HepG2 (cell line): ENCODE data around the gene NODAL. TPM values are rescaled to one million over a fixed set of nuclear protein-coding genes. Genes with fewer than 3 reads are reported as not detected.

ENCODE experiments used
- ATAC-seq: fragments of 200-7000 bp; cut with Tn5 transposase; 3 replicates; pipeline ENCODE4 v1.9.1; 2020; ENCODE audit warnings: mild to moderate bottlenecking, moderate library complexity
- BruUV-seq: library from RNA; stranded (reverse); fragments of 400-500 nt; replicated peaks from 2 replicates; lab custom pipeline; 2021; lab: Mats Ljungman, UMichigan
- CTCF ChIA-PET: fragments of 300-600 bp; formaldehyde crosslinking; extraction: SDS; loops from one replicate; lab custom pipeline; 2021; ENCODE audit warnings: low total read pairs, inconsistent platforms, low intra/inter-chr PET ratio; lab: Yijun Ruan, JAX
- POLR2A ChIA-PET: fragments of 350-600 bp; sonication (Branson Sonifier 250); formaldehyde crosslinking; loops from one replicate; lab custom pipeline; 2020; ENCODE audit warnings: antibody characterized with exemption, inconsistent platforms; lab: Yijun Ruan, JAX
- DNase-seq: peaks from one replicate; pipeline ENCODE4 v3.0.0-alpha.2; 2015; ENCODE audit warnings: low spot score
- FAIRE-seq: peaks from 3 replicates; lab custom pipeline; 2011; peaks lifted over from hg19 to GRCh38; lab: Jason Lieb, UNC
- H2AFZ ChIP-seq: one replicate; pipeline ENCODE4 v1.6.1; 2011; ENCODE audit warnings: low read length, inconsistent platforms
- H3K27ac ChIP-seq: fragments of 300-600 bp; 3 replicates; pipeline ENCODE4 v1.8.0; 2011; ENCODE audit warnings: mixed run types, mild to moderate bottlenecking, mixed read lengths, low read length, inconsistent platforms; ENCODE audit not compliant: insufficient read depth; ENCODE audit errors: extremely low read length
- H3K27me3 ChIP-seq, 2 experiments: fragments of 200-600 bp in 1 of 2; 2 replicates in 1 of 2; 3 replicates in 1 of 2; pipeline versions ENCODE4 v1.6.0 to v1.8.0; 2011; ENCODE audit warnings: low read length in 2 of 2, mild to moderate bottlenecking in 2 of 2, moderate library complexity in 2 of 2, inconsistent platforms in 1 of 2; ENCODE audit not compliant: insufficient read depth in 2 of 2, control insufficient read depth in 1 of 2
- H3K36me3 ChIP-seq, 2 experiments: fragments of 200-600 bp in 1 of 2; replicated peaks in 1 of 2; 2 replicates in 1 of 2; 3 replicates in 1 of 2; pipeline versions ENCODE4 v1.5.1 to v1.8.0; 2011; ENCODE audit warnings: low read length in 2 of 2, inconsistent platforms in 1 of 2; ENCODE audit not compliant: insufficient read depth in 2 of 2, control insufficient read depth in 1 of 2
- H3K4me1 ChIP-seq: 2 replicates; pipeline ENCODE4 v1.5.1; 2012; ENCODE audit warnings: low read length, inconsistent platforms; ENCODE audit not compliant: insufficient read depth
- H3K4me2 ChIP-seq: 2 replicates; pipeline ENCODE4 v1.6.0; 2011; ENCODE audit warnings: low read depth, low read length, inconsistent platforms
- H3K4me3 ChIP-seq, 3 experiments: fragments of 200-600 bp in 1 of 3; sonication (generic), shearing (Covaris generic) in 1 of 3; replicated peaks in 1 of 3; 2 replicates each; pipeline ENCODE4 v1.5.1; 2011 to 2016; ENCODE audit warnings: low read length in 3 of 3, inconsistent platforms in 2 of 3, low read depth in 2 of 3, mild to moderate bottlenecking in 2 of 3, control low read depth in 1 of 3, mixed read lengths in 1 of 3; ENCODE audit not compliant: insufficient read depth in 1 of 3
- H3K79me2 ChIP-seq: one replicate; pipeline ENCODE4 v1.6.1; 2011; ENCODE audit warnings: low read length, inconsistent platforms; ENCODE audit not compliant: insufficient read depth
- H3K9ac ChIP-seq: 2 replicates; pipeline ENCODE4 v1.6.0; 2011; ENCODE audit warnings: mild to moderate bottlenecking, low read depth, low read length, inconsistent platforms; ENCODE audit not compliant: insufficient read depth
- H3K9me3 ChIP-seq: 2 replicates; pipeline ENCODE4 v1.5.1; 2012; ENCODE audit warnings: mild to moderate bottlenecking, low read length
- H4K20me1 ChIP-seq: 2 replicates; pipeline ENCODE4 v1.6.0; 2011; ENCODE audit warnings: inconsistent platforms, mild to moderate bottlenecking, low read length, moderate library complexity; ENCODE audit not compliant: insufficient read depth
- ELF1 ChIP-seq: sonication (generic); formaldehyde crosslinking; IDR thresholded peaks from 2 replicates; pipeline ENCODE4 v1.4.0; 2020; ENCODE audit warnings: missing genetic modification reagents
- GABPB1 ChIP-seq: IDR thresholded peaks from 2 replicates; pipeline ENCODE4 v1.6.1; 2016; ENCODE audit warnings: mild to moderate bottlenecking, missing genetic modification reagents, moderate library complexity, missing compliant biosample characterization
- HMG20B ChIP-seq: conservative IDR thresholded peaks from 2 replicates; pipeline ENCODE4 v1.6.1; 2016; ENCODE audit warnings: missing genetic modification reagents, missing compliant biosample characterization
- HOXA7 ChIP-seq: sonication (generic); formaldehyde crosslinking; IDR thresholded peaks from 2 replicates; pipeline ENCODE4 v1.8.1; 2022; ENCODE audit warnings: mild to moderate bottlenecking, missing genetic modification reagents, moderate library complexity
- KDM4B ChIP-seq: sonication (generic); formaldehyde crosslinking; IDR thresholded peaks from 2 replicates; pipeline ENCODE4 v1.4.0; 2020; ENCODE audit warnings: missing genetic modification reagents
- SRSF9 ChIP-seq: fragments of 200-400 bp; formaldehyde crosslinking; IDR thresholded peaks from 2 replicates; pipeline ENCODE4 v1.6.1; 2018; ENCODE audit warnings: borderline replicate concordance, mild to moderate bottlenecking, low read depth, low read length; ENCODE audit not compliant: insufficient read depth, poor library complexity, severe bottlenecking
- THYN1 ChIP-seq: sonication (generic); formaldehyde crosslinking; IDR thresholded peaks from 2 replicates; pipeline ENCODE4 v1.8.1; 2023; ENCODE audit warnings: low read depth, mild to moderate bottlenecking, moderate library complexity, missing genetic modification reagents, borderline replicate concordance
- ZNF232 ChIP-seq: sonication (generic); formaldehyde crosslinking; IDR thresholded peaks from 2 replicates; pipeline ENCODE4 v1.4.0; 2020; ENCODE audit warnings: missing genetic modification reagents, borderline replicate concordance
- ZNF652 ChIP-seq: IDR thresholded peaks from 2 replicates; pipeline ENCODE4 v1.6.1; 2016; ENCODE audit warnings: low read depth, borderline replicate concordance
- ZNF761 ChIP-seq: sonication (generic); formaldehyde crosslinking; conservative IDR thresholded peaks from 2 replicates; pipeline ENCODE4 v1.4.0; 2020; ENCODE audit warnings: mild to moderate bottlenecking, missing genetic modification reagents
- ZSCAN9 ChIP-seq: IDR thresholded peaks from 2 replicates; pipeline ENCODE4 v1.6.1; 2016; ENCODE audit warnings: borderline replicate concordance
- WGBS: methylation state at CpG from one replicate; pipeline ENCODE4 v1.1.6; 2017; ENCODE audit warnings: low lambda C conversion rate; 5-methylcytosine and 5-hydroxymethylcytosine counted together
- in situ Hi-C: cut with HindIII; loops from 2 replicates; pipeline ENCODE4 v1.10.0; 2017; ENCODE audit warnings: low pct_unique_long_range_greater_than_20kb; ENCODE audit not compliant: extremely low pct_ligation_motif_present
- intact Hi-C: fragments of 100-400 bp; cut with micrococcal nuclease; formaldehyde crosslinking; loops from one replicate; pipeline ENCODE4 v1.10.0; 2022; ENCODE audit not compliant: unreplicated experiment
- polyA plus RNA-seq, 8 experiments: library from polyadenylated mRNA; depleted of rRNA in 3 of 8; stranded (reverse) in 7 of 8; unstranded in 1 of 8; fragments of >200 nt; fragmentation: Illumina TruSeq in 4 of 8; extraction: Trizol in 4 of 8; gene quantifications; 2 replicates each; pipeline versions ENCODE4 v1.2.1 to v1.2.3, GENCODE V29; 2011 to 2016; ENCODE audit warnings: low read depth in 4 of 8, missing spikeins in 1 of 8, mixed read lengths in 1 of 8; ENCODE audit not compliant: insufficient read depth in 1 of 8
- total RNA-seq, 5 experiments: library from RNA; depleted of rRNA; stranded (reverse); fragments of >200 nt; fragmentation: Illumina TruSeq; extraction: Trizol; gene quantifications; 2 replicates each; pipeline ENCODE4 v1.2.3, GENCODE V29; 2016; ENCODE audit warnings: low read depth in 1 of 5
- TF ChIP-seq, protein P1 (sequence below): sonication (generic); formaldehyde crosslinking; IDR thresholded peaks from 2 replicates; pipeline ENCODE4 v1.9.0; 2022; ENCODE audit warnings: low read depth, missing genetic modification reagents
- TF ChIP-seq, protein P2 (sequence below), 2 experiments: IDR thresholded peaks; 2 replicates each; pipeline ENCODE4 v1.6.1; 2011 to 2012; ENCODE audit warnings: low read length in 2 of 2, borderline replicate concordance in 1 of 2, low read depth in 1 of 2, mild to moderate bottlenecking in 1 of 2, moderate library complexity in 1 of 2

The NODAL gene
- total and polyA plus RNA-seq, 2 of the 13 experiments (the other 11 are each of a cell fraction or from before 2014, with no cell fraction given): not detected

DNA sequence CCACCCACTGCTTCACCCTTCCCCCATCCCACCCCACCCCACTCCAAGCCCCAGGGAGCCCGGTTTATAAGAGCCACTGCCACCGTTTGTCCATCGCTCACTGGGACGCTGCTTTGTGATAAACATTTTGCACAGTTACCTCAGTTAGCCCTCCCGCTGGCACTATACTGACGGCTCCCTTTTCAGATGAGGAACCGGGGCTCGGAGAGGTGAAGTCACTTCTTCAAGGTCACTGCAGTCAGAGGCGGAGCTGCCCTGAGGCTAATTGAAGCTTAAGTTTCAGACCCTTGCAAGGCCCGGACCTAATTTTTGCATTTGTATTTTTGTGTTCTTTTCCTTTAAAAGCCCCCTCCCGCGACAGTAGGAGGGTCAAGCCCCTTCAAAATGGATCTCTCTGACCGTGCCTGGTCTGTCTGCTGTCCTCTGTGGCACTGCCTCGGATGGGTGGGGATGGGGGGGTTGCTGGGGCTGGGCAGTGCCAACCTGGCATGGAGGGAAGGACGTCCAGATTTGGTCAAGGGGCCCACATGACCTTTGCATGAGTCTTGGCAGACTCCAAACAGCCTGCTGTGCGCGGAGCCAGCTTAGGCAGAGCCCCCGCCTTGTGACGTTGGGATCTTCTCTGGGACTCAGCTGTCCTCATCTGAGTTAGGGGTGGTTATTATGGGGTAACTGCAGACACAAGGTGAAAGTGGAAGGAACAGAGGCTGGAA, 17.7 kb upstream of the NODAL start:
- intact Hi-C loops (no loop called here), in situ Hi-C loops (no loop called here)
- POLR2A ChIA-PET: interaction anchor here (0.8 kb wide), 1 partner anchor 29 kb away, joined by 3 read pairs; no protein-coding TSS in a partner anchor
- no peak for ATAC-seq
- Histone ChIP-seq H3K36me3 (no peaks in the 10 kb centered on the region), H3K4me3 (no peak overlapping the region), H2AFZ (no peak overlapping the region), H3K4me2 (no peak overlapping the region), H3K9ac (no peak overlapping the region), H3K79me2 (no peaks in the 10 kb centered on the region), H3K27me3 (peaks cover 1 to 30% of the 10 kb centered on the region in 2 experiments; a peak in 4 of 5 replicates), H4K20me1 (no peaks in the 10 kb centered on the region), H3K27ac (no peak overlapping the region), H3K4me1 (no peaks in the 10 kb centered on the region), H3K9me3 (no peaks in the 10 kb centered on the region)
- WGBS: 28% methylated on average over 17 of the region's 19 CpGs
- FAIRE-seq: no peak
- TF ChIP-seq, protein P1, sequence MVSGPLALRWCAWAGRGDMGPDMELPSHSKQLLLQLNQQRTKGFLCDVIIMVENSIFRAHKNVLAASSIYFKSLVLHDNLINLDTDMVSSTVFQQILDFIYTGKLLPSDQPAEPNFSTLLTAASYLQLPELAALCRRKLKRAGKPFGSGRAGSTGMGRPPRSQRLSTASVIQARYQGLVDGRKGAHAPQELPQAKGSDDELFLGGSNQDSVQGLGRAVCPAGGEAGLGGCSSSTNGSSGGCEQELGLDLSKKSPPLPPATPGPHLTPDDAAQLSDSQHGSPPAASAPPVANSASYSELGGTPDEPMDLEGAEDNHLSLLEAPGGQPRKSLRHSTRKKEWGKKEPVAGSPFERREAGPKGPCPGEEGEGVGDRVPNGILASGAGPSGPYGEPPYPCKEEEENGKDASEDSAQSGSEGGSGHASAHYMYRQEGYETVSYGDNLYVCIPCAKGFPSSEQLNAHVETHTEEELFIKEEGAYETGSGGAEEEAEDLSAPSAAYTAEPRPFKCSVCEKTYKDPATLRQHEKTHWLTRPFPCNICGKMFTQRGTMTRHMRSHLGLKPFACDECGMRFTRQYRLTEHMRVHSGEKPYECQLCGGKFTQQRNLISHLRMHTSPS (CRISPR knock-in tag): no peak
- TF ChIP-seq, protein P2, sequence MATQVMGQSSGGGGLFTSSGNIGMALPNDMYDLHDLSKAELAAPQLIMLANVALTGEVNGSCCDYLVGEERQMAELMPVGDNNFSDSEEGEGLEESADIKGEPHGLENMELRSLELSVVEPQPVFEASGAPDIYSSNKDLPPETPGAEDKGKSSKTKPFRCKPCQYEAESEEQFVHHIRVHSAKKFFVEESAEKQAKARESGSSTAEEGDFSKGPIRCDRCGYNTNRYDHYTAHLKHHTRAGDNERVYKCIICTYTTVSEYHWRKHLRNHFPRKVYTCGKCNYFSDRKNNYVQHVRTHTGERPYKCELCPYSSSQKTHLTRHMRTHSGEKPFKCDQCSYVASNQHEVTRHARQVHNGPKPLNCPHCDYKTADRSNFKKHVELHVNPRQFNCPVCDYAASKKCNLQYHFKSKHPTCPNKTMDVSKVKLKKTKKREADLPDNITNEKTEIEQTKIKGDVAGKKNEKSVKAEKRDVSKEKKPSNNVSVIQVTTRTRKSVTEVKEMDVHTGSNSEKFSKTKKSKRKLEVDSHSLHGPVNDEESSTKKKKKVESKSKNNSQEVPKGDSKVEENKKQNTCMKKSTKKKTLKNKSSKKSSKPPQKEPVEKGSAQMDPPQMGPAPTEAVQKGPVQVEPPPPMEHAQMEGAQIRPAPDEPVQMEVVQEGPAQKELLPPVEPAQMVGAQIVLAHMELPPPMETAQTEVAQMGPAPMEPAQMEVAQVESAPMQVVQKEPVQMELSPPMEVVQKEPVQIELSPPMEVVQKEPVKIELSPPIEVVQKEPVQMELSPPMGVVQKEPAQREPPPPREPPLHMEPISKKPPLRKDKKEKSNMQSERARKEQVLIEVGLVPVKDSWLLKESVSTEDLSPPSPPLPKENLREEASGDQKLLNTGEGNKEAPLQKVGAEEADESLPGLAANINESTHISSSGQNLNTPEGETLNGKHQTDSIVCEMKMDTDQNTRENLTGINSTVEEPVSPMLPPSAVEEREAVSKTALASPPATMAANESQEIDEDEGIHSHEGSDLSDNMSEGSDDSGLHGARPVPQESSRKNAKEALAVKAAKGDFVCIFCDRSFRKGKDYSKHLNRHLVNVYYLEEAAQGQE (IDR thresholded peaks at IDR 0.05; ENCODE audit: borderline replicate concordance in 1 of 2, low read depth in 1 of 2, low read length in 2 of 2): no peak
- no peak for TF ChIP-seq KDM4B (CRISPR knock-in tag)
- no peak for TF ChIP-seq HOXA7 (CRISPR knock-in tag)
- no peak for TF ChIP-seq ZSCAN9 (CRISPR knock-in tag)
- TF ChIP-seq HMG20B: no peak
- no peak for TF ChIP-seq GABPB1 (CRISPR knock-in tag)
- no peak for TF ChIP-seq THYN1 (CRISPR knock-in tag)
- TF ChIP-seq ELF1 (CRISPR knock-in tag): no peak
- TF ChIP-seq ZNF761 (CRISPR knock-in tag): no peak
- no peak for TF ChIP-seq ZNF652
- no peak for TF ChIP-seq SRSF9
- TF ChIP-seq ZNF232 (CRISPR knock-in tag): no peak
- CTCF ChIA-PET: no interaction called here
- DNase-seq: no peak
- no TSS peak for BruUV-seq
